ENCODE measurements around the gene GASK1B. TPM values are rescaled to one million over a fixed set of nuclear protein-coding genes. Genes with fewer than 3 reads are reported as not detected.

Gene GASK1B
- polyA plus RNA-seq, 2 donors, result 1.0 to 1.6 TPM

DNA sequence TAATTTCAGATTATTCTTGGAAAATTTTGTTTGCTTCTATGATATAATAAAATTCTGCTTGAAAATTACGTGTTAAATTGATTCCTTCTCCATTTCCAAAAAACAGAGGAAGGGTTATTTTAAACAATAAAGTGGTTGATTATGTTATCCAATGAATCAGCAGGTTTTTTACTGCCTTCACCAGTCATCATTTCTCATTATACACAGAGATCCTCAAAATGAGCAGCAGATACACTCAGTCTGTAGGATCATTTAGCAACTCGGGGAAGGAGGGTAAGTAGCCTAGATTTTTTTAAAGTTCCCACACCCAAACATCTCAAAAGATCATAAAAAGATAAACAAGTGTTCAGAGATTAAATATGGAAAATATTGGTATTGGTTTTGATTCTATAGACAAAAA lies 30.6 kb upstream of the GASK1B start:
- Histone ChIP-seq H3K4me3 (ENCODE audit: low read depth in 1 of 2, low read length in 2 of 2) (no peak overlapping the region), H3K36me3 (ENCODE audit: control insufficient read depth in 2 of 2, insufficient read depth in 2 of 2, low read length in 1 of 2) (no peaks in the 10 kb centered on the region), H3K4me1 (ENCODE audit: control insufficient read depth in 2 of 2, insufficient read depth in 2 of 2, low read length in 1 of 2) (no peaks in the 10 kb centered on the region), H3K27ac (ENCODE audit: low read depth in 2 of 2, low read length in 1 of 2) (no peak overlapping the region), H3K9me3 (ENCODE audit: control insufficient read depth in 2 of 2, insufficient read depth in 1 of 2, low read depth in 1 of 2, low read length in 1 of 2) (no peaks in the 10 kb centered on the region), H3K27me3 (ENCODE audit: control insufficient read depth in 1 of 2, insufficient read depth in 2 of 2, low read length in 2 of 2) (no peaks in the 10 kb centered on the region)
- 73 to 74% methylated on average over 2 of the region's 2 CpGs for WGBS, 2 donors

DNA sequence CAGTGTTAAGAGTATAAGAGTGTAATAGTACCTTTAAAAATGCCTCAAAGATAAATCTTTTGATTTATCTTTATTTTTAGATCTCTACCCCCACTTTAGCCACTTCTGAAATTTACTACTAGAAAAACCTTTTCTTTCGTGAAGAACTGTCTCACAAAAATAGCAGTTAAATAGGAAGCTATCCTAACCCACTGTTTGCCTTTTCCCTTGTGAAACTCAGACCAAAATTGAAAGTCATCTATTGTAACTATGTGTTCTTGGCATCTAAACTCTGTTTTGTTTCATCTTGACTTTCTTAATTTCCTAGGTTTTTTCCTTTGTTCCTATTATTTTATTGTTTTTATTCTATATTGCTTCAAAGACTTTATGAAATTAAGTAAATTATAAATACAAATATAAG lies 29.7 kb upstream of the GASK1B start:
- 55 to 63% methylated on average over 1 of the region's 1 CpG for WGBS, 2 donors
- Histone ChIP-seq H3K9me3 (ENCODE audit: control insufficient read depth in 2 of 2, insufficient read depth in 1 of 2, low read depth in 1 of 2, low read length in 1 of 2) (no peaks in the 10 kb centered on the region), H3K27ac (ENCODE audit: low read depth in 2 of 2, low read length in 1 of 2) (no peak overlapping the region)

DNA sequence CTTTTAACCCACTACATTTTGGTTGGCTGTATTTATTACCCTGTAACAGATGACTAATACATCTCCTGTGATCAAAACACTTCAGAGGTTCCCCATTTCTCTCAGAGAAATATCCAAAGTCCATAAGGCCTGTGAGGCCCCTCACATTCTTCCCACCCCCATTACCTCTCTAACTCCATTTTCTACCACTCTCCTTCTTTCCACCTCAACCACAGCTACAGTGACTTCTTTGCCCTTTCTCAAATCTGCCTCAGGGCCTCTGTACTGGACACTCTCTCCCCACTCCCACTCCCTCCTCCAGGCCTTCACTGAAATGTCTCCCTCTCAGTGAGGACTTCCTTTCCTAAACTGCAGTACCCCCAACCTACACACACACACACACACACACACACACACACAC lies 29.1 kb upstream of the GASK1B start:
- no peaks in the 10 kb centered on the region for H3K27me3 ChIP-seq (ENCODE audit: control insufficient read depth in 1 of 2, insufficient read depth in 2 of 2, low read length in 2 of 2)
- no peaks in the 10 kb centered on the region for H3K9me3 ChIP-seq (ENCODE audit: control insufficient read depth in 2 of 2, insufficient read depth in 1 of 2, low read depth in 1 of 2, low read length in 1 of 2)
- H3K4me1 ChIP-seq (ENCODE audit: control insufficient read depth in 2 of 2, insufficient read depth in 2 of 2, low read length in 1 of 2), result no peaks in the 10 kb centered on the region
- no peaks in the 10 kb centered on the region for H3K36me3 ChIP-seq (ENCODE audit: control insufficient read depth in 2 of 2, insufficient read depth in 2 of 2, low read length in 1 of 2)
- no peak overlapping the region for H3K4me3 ChIP-seq (ENCODE audit: low read depth in 1 of 2, low read length in 2 of 2)
- H3K27ac ChIP-seq (ENCODE audit: low read depth in 2 of 2, low read length in 1 of 2), result no peak overlapping the region

More for the DNA sequence above, 29.7 kb upstream of the GASK1B start:
- H3K36me3 ChIP-seq (ENCODE audit: control insufficient read depth in 2 of 2, insufficient read depth in 2 of 2, low read length in 1 of 2), result no peaks in the 10 kb centered on the region
- no peaks in the 10 kb centered on the region for H3K27me3 ChIP-seq (ENCODE audit: control insufficient read depth in 1 of 2, insufficient read depth in 2 of 2, low read length in 2 of 2)
- H3K4me3 ChIP-seq (ENCODE audit: low read depth in 1 of 2, low read length in 2 of 2), result no peak overlapping the region
- H3K4me1 ChIP-seq (ENCODE audit: control insufficient read depth in 2 of 2, insufficient read depth in 2 of 2, low read length in 1 of 2), result no peaks in the 10 kb centered on the region

DNA sequence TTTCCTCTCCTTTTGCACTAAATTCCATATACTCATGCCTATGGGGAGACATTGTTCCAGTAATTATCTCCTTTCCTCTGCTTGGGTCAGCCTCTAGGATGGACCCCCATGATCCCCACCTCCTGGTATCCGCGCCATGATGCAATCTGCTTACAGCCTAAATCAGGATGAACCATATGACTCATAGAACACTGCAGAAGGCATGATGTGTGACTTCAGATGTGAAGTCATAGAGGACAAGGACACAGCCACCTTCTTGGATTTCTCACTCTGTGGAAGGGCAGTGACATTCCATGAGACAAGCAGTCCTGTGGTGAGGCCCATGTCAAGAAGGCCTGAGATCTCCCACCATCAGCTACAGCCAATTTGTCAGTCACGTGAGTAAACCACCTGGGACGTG lies 28.5 kb upstream of the GASK1B start:
- H3K36me3 ChIP-seq (ENCODE audit: control insufficient read depth in 2 of 2, insufficient read depth in 2 of 2, low read length in 1 of 2), result no peaks in the 10 kb centered on the region
- no peaks in the 10 kb centered on the region for H3K27me3 ChIP-seq (ENCODE audit: control insufficient read depth in 1 of 2, insufficient read depth in 2 of 2, low read length in 2 of 2)
- no peaks in the 10 kb centered on the region for H3K9me3 ChIP-seq (ENCODE audit: control insufficient read depth in 2 of 2, insufficient read depth in 1 of 2, low read depth in 1 of 2, low read length in 1 of 2)
- H3K27ac ChIP-seq (ENCODE audit: low read depth in 2 of 2, low read length in 1 of 2), result no peak overlapping the region
- 96% methylated on average over 4 of the region's 4 CpGs for WGBS, 2 donors
- no peak overlapping the region for H3K4me3 ChIP-seq (ENCODE audit: low read depth in 1 of 2, low read length in 2 of 2)
- H3K4me1 ChIP-seq (ENCODE audit: control insufficient read depth in 2 of 2, insufficient read depth in 2 of 2, low read length in 1 of 2), result no peaks in the 10 kb centered on the region

DNA sequence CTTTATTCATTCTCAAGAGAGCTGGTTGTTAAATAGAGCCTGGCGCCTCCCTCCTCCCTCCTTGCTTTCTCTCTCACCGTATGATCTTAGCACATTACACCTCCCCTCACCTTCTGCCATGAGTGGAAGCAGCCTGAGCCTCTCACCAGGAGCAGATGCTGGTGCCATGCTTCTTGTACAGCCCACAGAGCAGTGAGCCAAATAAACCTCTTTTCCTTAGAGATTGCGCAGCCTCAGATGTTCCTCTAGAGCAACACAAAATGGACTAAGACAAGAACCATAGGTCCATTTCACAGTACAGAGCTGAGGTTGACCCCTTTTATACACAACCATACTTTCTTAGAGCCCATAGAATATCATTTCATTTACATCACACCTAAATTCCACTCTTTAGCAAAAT lies 27.4 kb upstream of the GASK1B start:
- Histone ChIP-seq H3K27me3 (ENCODE audit: control insufficient read depth in 1 of 2, insufficient read depth in 2 of 2, low read length in 2 of 2) (no peaks in the 10 kb centered on the region), H3K9me3 (ENCODE audit: control insufficient read depth in 2 of 2, insufficient read depth in 1 of 2, low read depth in 1 of 2, low read length in 1 of 2) (no peaks in the 10 kb centered on the region), H3K4me1 (ENCODE audit: control insufficient read depth in 2 of 2, insufficient read depth in 2 of 2, low read length in 1 of 2) (no peaks in the 10 kb centered on the region), H3K4me3 (ENCODE audit: low read depth in 1 of 2, low read length in 2 of 2) (no peak overlapping the region), H3K36me3 (ENCODE audit: control insufficient read depth in 2 of 2, insufficient read depth in 2 of 2, low read length in 1 of 2) (no peaks in the 10 kb centered on the region), H3K27ac (ENCODE audit: low read depth in 2 of 2, low read length in 1 of 2) (no peak overlapping the region)
- WGBS, 2 donors, result 94 to 96% methylated on average over 3 of the region's 3 CpGs

DNA sequence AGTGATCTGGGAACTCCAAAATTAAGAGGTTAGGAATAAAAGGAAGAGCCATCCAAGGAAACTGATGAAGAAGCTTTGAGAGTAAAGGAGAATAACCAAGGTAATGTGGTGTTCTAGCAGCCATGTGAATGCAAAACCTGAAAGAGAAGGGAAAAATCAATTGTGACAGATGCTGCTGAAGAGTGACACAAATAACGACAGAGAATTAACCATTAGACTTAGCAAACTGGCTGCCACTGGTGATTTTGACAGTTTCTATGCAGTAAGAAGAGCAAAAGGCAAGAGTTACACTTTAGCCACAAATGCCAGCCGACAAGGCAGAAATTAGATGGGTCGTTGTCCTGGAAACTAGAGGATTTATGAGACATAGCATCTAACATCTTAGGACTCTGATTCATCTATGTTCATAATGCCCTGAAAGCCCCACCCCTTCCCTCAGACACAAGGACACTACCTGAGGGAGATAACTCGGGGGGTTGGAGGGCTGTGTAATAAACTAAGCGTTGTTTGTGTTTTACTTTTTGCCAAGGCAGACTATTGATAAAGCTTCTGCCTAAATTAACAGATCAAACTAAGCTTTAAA lies 24.5 kb upstream of the GASK1B start:
- Histone ChIP-seq H3K27ac (ENCODE audit: low read depth in 2 of 2, low read length in 1 of 2) (no peak overlapping the region), H3K36me3 (ENCODE audit: control insufficient read depth in 2 of 2, insufficient read depth in 2 of 2, low read length in 1 of 2) (no peaks in the 10 kb centered on the region), H3K4me3 (ENCODE audit: low read depth in 1 of 2, low read length in 2 of 2) (no peak overlapping the region), H3K27me3 (ENCODE audit: control insufficient read depth in 1 of 2, insufficient read depth in 2 of 2, low read length in 2 of 2) (no peaks in the 10 kb centered on the region), H3K9me3 (ENCODE audit: control insufficient read depth in 2 of 2, insufficient read depth in 1 of 2, low read depth in 1 of 2, low read length in 1 of 2) (no peaks in the 10 kb centered on the region), H3K4me1 (ENCODE audit: control insufficient read depth in 2 of 2, insufficient read depth in 2 of 2, low read length in 1 of 2) (no peaks in the 10 kb centered on the region)
- 81 to 84% methylated on average over 5 of the region's 5 CpGs for WGBS, 2 donors

DNA sequence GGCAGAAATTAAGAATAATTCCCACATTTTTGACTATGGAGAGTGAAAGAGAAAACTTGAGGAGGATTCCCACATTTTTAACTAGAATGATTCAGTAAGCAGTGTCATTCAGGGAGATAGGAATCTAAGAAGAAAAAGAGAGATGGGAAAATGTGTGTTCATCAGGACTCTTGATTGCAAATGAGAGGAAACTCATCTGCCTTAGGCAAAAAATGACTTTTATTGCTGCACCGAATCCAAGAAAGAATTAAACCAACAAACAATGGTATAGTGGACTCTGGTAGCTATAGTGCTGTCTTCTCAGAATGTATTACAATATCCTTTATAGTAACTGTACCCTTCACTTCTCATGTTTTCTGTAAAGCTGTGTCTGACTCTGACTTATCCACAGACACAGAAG lies 22.5 kb upstream of the GASK1B start:
- Histone ChIP-seq H3K27ac (ENCODE audit: low read depth in 2 of 2, low read length in 1 of 2) (no peak overlapping the region), H3K27me3 (ENCODE audit: control insufficient read depth in 1 of 2, insufficient read depth in 2 of 2, low read length in 2 of 2) (no peaks in the 10 kb centered on the region), H3K4me3 (ENCODE audit: low read depth in 1 of 2, low read length in 2 of 2) (no peak overlapping the region), H3K4me1 (ENCODE audit: control insufficient read depth in 2 of 2, insufficient read depth in 2 of 2, low read length in 1 of 2) (no peaks in the 10 kb centered on the region), H3K36me3 (ENCODE audit: control insufficient read depth in 2 of 2, insufficient read depth in 2 of 2, low read length in 1 of 2) (no peaks in the 10 kb centered on the region), H3K9me3 (ENCODE audit: control insufficient read depth in 2 of 2, insufficient read depth in 1 of 2, low read depth in 1 of 2, low read length in 1 of 2) (no peaks in the 10 kb centered on the region)
- 57 to 78% methylated on average over 1 of the region's 1 CpG for WGBS, 2 donors

DNA sequence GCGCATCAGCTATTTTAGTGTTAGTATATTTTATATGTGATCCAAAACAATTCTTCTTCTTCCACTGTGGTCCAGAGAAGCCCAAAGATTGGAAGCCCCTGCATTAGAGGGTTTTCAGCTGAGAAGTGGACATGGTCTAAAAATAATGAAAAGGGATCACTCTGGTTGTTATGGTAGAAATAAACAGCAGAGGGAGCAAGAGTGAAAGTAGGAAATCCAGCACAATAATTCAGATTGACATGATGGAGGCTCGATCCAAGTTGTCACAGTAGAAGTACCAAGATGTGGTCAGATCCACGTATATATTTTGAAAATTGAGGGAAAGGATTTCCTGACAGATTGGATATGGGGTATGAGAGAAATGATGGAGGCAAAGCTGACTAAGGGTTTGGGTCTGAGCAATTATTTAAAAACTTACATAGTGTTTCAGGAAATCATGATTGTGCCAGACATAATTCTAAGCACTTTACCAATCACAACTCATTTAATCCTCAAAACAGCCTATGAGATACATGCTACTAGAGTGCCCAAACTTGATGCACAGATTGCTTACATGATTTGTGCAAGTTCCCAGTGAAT lies 20.4 kb upstream of the GASK1B start:
- WGBS, 2 donors, result 32 to 37% methylated on average over 3 of the region's 3 CpGs
- no peak overlapping the region for H3K4me3 ChIP-seq (ENCODE audit: low read depth in 1 of 2, low read length in 2 of 2)
- H3K9me3 ChIP-seq (ENCODE audit: control insufficient read depth in 2 of 2, insufficient read depth in 1 of 2, low read depth in 1 of 2, low read length in 1 of 2), result no peaks in the 10 kb centered on the region
- no peaks in the 10 kb centered on the region for H3K4me1 ChIP-seq (ENCODE audit: control insufficient read depth in 2 of 2, insufficient read depth in 2 of 2, low read length in 1 of 2)
- H3K27ac ChIP-seq (ENCODE audit: low read depth in 2 of 2, low read length in 1 of 2), result no peak overlapping the region
- H3K36me3 ChIP-seq (ENCODE audit: control insufficient read depth in 2 of 2, insufficient read depth in 2 of 2, low read length in 1 of 2), result no peaks in the 10 kb centered on the region
- no peaks in the 10 kb centered on the region for H3K27me3 ChIP-seq (ENCODE audit: control insufficient read depth in 1 of 2, insufficient read depth in 2 of 2, low read length in 2 of 2)

DNA sequence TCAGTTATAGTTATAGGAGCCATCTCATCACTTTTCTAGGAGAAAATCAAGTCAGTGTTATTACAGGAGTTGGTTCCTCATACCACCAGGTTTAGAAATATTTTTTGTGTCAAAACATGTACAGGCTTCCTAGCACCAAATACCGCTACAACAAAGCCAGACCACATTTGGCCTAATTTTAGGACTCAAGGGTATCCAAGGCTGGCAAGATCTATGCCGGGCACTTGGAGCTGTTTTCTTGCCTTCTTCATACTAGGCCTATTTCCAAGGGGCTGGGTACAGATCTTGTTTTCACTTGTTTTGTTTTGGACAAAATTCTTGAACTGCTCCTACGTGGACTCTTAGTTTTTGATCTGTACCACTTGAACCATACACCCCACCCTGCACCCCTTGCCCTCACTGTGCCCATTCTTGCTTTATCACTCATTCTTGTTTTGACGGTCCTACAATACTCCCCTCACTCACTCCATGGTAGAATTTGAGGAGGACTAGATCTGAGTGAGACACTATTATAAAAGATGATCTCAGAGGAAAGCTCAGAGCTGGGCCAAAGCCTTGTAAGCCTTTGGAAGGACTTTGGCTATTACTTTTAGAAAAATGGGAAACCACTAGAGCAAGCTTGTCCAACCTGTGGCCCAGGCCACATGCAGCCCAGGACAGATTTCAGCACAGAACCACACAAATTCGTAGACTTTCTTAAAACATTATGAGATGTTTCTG lies 19.8 kb upstream of the GASK1B start:
- no peaks in the 10 kb centered on the region for H3K36me3 ChIP-seq (ENCODE audit: control insufficient read depth in 2 of 2, insufficient read depth in 2 of 2, low read length in 1 of 2)
- no peaks in the 10 kb centered on the region for H3K4me1 ChIP-seq (ENCODE audit: control insufficient read depth in 2 of 2, insufficient read depth in 2 of 2, low read length in 1 of 2)
- WGBS, 2 donors, result 58 to 74% methylated on average over 5 of the region's 5 CpGs
- H3K9me3 ChIP-seq (ENCODE audit: control insufficient read depth in 2 of 2, insufficient read depth in 1 of 2, low read depth in 1 of 2, low read length in 1 of 2), result no peaks in the 10 kb centered on the region
- H3K27ac ChIP-seq (ENCODE audit: low read depth in 2 of 2, low read length in 1 of 2), result no peak overlapping the region
- no peak overlapping the region for H3K4me3 ChIP-seq (ENCODE audit: low read depth in 1 of 2, low read length in 2 of 2)
- no peaks in the 10 kb centered on the region for H3K27me3 ChIP-seq (ENCODE audit: control insufficient read depth in 1 of 2, insufficient read depth in 2 of 2, low read length in 2 of 2)

DNA sequence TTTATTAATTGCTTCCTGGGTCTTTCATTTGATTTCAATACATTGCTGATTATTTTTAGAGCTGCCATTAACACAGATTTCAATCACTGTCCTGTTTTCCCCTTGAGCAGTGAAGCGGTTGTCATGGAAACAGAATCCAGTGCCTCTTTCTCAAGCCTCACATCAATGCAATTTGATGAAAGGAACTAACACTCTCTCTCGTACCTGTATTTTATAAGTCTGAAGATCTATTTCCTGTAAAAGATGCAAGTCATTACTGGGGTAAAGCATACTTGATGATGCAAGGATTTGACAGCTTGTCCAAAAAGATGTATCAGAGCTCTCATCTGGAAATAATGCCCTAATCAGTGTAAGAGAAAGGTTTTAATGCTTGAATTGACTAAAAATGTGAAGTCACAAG lies 17.9 kb upstream of the GASK1B start:
- 81 to 86% methylated on average over 2 of the region's 2 CpGs for WGBS, 2 donors
- Histone ChIP-seq H3K27ac (ENCODE audit: low read depth in 2 of 2, low read length in 1 of 2) (no peak overlapping the region), H3K4me3 (ENCODE audit: low read depth in 1 of 2, low read length in 2 of 2) (no peak overlapping the region), H3K9me3 (ENCODE audit: control insufficient read depth in 2 of 2, insufficient read depth in 1 of 2, low read depth in 1 of 2, low read length in 1 of 2) (no peaks in the 10 kb centered on the region), H3K4me1 (ENCODE audit: control insufficient read depth in 2 of 2, insufficient read depth in 2 of 2, low read length in 1 of 2) (no peaks in the 10 kb centered on the region), H3K27me3 (ENCODE audit: control insufficient read depth in 1 of 2, insufficient read depth in 2 of 2, low read length in 2 of 2) (no peaks in the 10 kb centered on the region), H3K36me3 (ENCODE audit: control insufficient read depth in 2 of 2, insufficient read depth in 2 of 2, low read length in 1 of 2) (no peaks in the 10 kb centered on the region)

Data from esophagus (tissue), 2 donors.